Spleen (tissue), 11 donors: ENCODE measurements around the gene TXNRD2. TPM values are rescaled to one million over a fixed set of nuclear protein-coding genes. Genes with fewer than 3 reads are reported as not detected.

Source experiments
- DNase-seq: peaks from one replicate; pipeline ENCODE4 v3.0.0-alpha.2; 2020
- H3K27ac ChIP-seq, 8 donors: fragments of 200-600 bp; sonication (generic) in 7 of 8; 1 replicate in 4 of 8; 2 replicates in 4 of 8; pipeline versions ENCODE4 v1.5.0 to v1.8.0; 2016 to 2021; ENCODE audit warnings: inconsistent platforms in 4 of 8, mild to moderate bottlenecking in 4 of 8, moderate library complexity in 1 of 8
- H3K27me3 ChIP-seq, 7 donors: fragments of 200-600 bp; sonication (generic) in 6 of 7; replicated peaks in 1 of 7; 1 replicate in 4 of 7; 2 replicates in 3 of 7; pipeline versions ENCODE4 v1.5.0 to v1.8.0; 2016 to 2021; ENCODE audit warnings: inconsistent platforms in 3 of 7, mild to moderate bottlenecking in 1 of 7
- H3K36me3 ChIP-seq, 6 donors: fragments of 200-600 bp; sonication (generic) in 5 of 6; 1 replicate in 4 of 6; 2 replicates in 2 of 6; pipeline versions ENCODE4 v1.5.0 to v1.8.0; 2016 to 2021; ENCODE audit warnings: inconsistent platforms in 2 of 6
- H3K4me1 ChIP-seq, 6 donors: fragments of 200-600 bp; sonication (generic) in 5 of 6; 1 replicate in 3 of 6; 2 replicates in 3 of 6; pipeline versions ENCODE4 v1.5.0 to v1.8.0; 2016 to 2021; ENCODE audit warnings: inconsistent platforms in 3 of 6
- H3K4me3 ChIP-seq, 8 donors: fragments of 200-600 bp; sonication (generic) in 7 of 8; 1 replicate in 4 of 8; 2 replicates in 4 of 8; pipeline versions ENCODE4 v1.5.0 to v1.8.0; 2016 to 2021; ENCODE audit warnings: inconsistent platforms in 4 of 8, mild to moderate bottlenecking in 4 of 8, moderate library complexity in 2 of 8
- H3K9me3 ChIP-seq, 8 donors: fragments of 200-600 bp; sonication (generic) in 7 of 8; 1 replicate in 4 of 8; 2 replicates in 4 of 8; pipeline versions ENCODE4 v1.5.0 to v1.8.0; 2016 to 2021; ENCODE audit warnings: inconsistent platforms in 4 of 8
- CTCF ChIP-seq, 11 experiments: fragments of 200-600 bp in 7 of 11; fragments of 450-650 bp in 4 of 11; sonication (generic) in 4 of 11; IDR thresholded peaks in 8 of 11; conservative IDR thresholded peaks in 3 of 11; 1 replicate in 7 of 11; 2 replicates in 4 of 11; pipeline versions ENCODE4 v1.4.0 to v1.8.0; 2016 to 2021; ENCODE audit warnings: antibody characterized with exemption in 11 of 11, inconsistent platforms in 4 of 11, mild to moderate bottlenecking in 1 of 11
- POLR2A ChIP-seq, 3 donors: fragments of 450-650 bp; IDR thresholded peaks; one replicate each; pipeline ENCODE4 v1.5.1; 2017; ENCODE audit warnings: antibody characterized with exemption in 3 of 3, mild to moderate bottlenecking in 1 of 3
- POLR2AphosphoS5 ChIP-seq, 3 donors: sonication (generic); formaldehyde crosslinking; IDR thresholded peaks; one replicate each; pipeline ENCODE4 v1.5.1; 2017; ENCODE audit warnings: antibody characterized with exemption in 3 of 3
- WGBS, 5 donors: extraction: QIAGEN DNeasy Blood & Tissue Kit in 3 of 5; methylation state at CpG; one replicate each; pipeline versions ENCODE4 v1.1.5 to v1.1.7; 2013 to 2018; 5-methylcytosine and 5-hydroxymethylcytosine counted together
- intact Hi-C: fragments of 100-400 bp; cut with DNase I; formaldehyde crosslinking; loops from one replicate; pipeline ENCODE4 v1.15.0; 2023; ENCODE audit warnings: low total_unique reads
- polyA plus RNA-seq, 3 donors: library from polyadenylated mRNA; stranded (reverse); fragments of 200-250 nt; gene quantifications; one replicate each; pipeline ENCODE4 v1.2.1, GENCODE V29; 2013
- total RNA-seq, 7 donors: library from RNA; depleted of rRNA in 3 of 7; stranded (reverse); fragments of >200 nt in 3 of 7; fragmentation: NEBNext Ultra II Directional in 4 of 7; extraction: Animal tissue kit (Norgen Biotek cat#: 25700) in 4 of 7; gene quantifications; one replicate each; pipeline versions ENCODE4 v1.1.0 to v1.2.1, GENCODE V29; 2016 to 2021
- donor health status: healthy with polysubstance abuse.
- donor health status: DM: no; HTN: no; CAD: no; lungs with moderate emphysema.
- donor health status: DM: no; HTN: no; CAD: no.
- donor health status: Bipolar disorder and iron deficiency.
- donor health status: healthy.
- donor health status: DM: no; HTN: no; CAD: no.
- donor health status: DM: yes; HTN: yes; CAD: no.

Gene TXNRD2
- total and polyA plus RNA-seq, 10 donors: 21.6 to 45.9 (median 35.5) TPM

GRCh38 chr22:19891317-19892256 lies 50.0 kb downstream of the TXNRD2 start:
- H3K9me3 ChIP-seq: no peaks in the 10 kb centered on the region
- H3K27me3 ChIP-seq: no peaks in the 10 kb centered on the region
- TF ChIP-seq POLR2A (IDR thresholded peaks at IDR 0.05): no peak
- peak; percentile 24 to 76 (median 74) for TF ChIP-seq POLR2AphosphoS5 (IDR thresholded peaks at IDR 0.05)
- peak in 1 of 11 experiments; percentile 18 for TF ChIP-seq CTCF (IDR thresholded peaks at IDR 0.05 in 8 of 11, conservative IDR thresholded peaks at IDR 0.05 in 3 of 11)
- WGBS, 5 donors: 8 to 16% (median 11%) methylated on average over 9 to 32 of the region's 32 CpGs
- H3K4me3 ChIP-seq: peak overlapping the region in 7 of 8 donors; percentile 3 to 64 (median 29)
- peak; percentile 89 for DNase-seq
- H3K27ac ChIP-seq: peak overlapping the region; percentile 27 to 89 (median 84)
- H3K36me3 ChIP-seq: peaks cover 0 to 52% (median 8%) of the 10 kb centered on the region in 6 donors
- intact Hi-C loops: no loop called here
- H3K4me1 ChIP-seq: peaks cover 25 to 71% (median 43%) of the 10 kb centered on the region in 6 donors

- intact Hi-C loops: no loop called here
Observed at GRCh38 chr22:19890502-19891316, 50.9 kb downstream of the TXNRD2 start.

GRCh38 chr22:19889951-19890350 lies 51.7 kb downstream of the TXNRD2 start:
- DNase-seq: peak; percentile 77
- 86 to 92% (median 91%) methylated on average over 9 of the region's 9 CpGs for WGBS, 5 donors
- no peak for TF ChIP-seq POLR2AphosphoS5 (IDR thresholded peaks at IDR 0.05)
- no peak for TF ChIP-seq CTCF (IDR thresholded peaks at IDR 0.05 in 8 of 11, conservative IDR thresholded peaks at IDR 0.05 in 3 of 11)
- TF ChIP-seq POLR2A (IDR thresholded peaks at IDR 0.05): no peak
- Histone ChIP-seq H3K27me3 (no peaks in the 10 kb centered on the region), H3K36me3 (peaks cover 0 to 48% (median 4%) of the 10 kb centered on the region in 6 donors), H3K4me1 (peaks cover 27 to 87% (median 52%) of the 10 kb centered on the region in 6 donors), H3K27ac (peak overlapping the region in 1 of 8 donors; percentile 84), H3K4me3 (no peak overlapping the region), H3K9me3 (no peaks in the 10 kb centered on the region)
- intact Hi-C loops: no loop called here

More at GRCh38 chr22:19890502-19891316, 50.9 kb downstream of the TXNRD2 start:
- Histone ChIP-seq H3K9me3 (no peaks in the 10 kb centered on the region), H3K36me3 (peaks cover 0 to 50% (median 8%) of the 10 kb centered on the region in 6 donors), H3K4me1 (peaks cover 27 to 80% (median 52%) of the 10 kb centered on the region in 6 donors), H3K4me3 (peak overlapping the region in 1 of 8 donors; percentile 64), H3K27ac (peak overlapping the region; percentile 27 to 89 (median 84)), H3K27me3 (no peaks in the 10 kb centered on the region)
- 74 to 89% (median 79%) methylated on average over 16 to 20 of the region's 20 CpGs for WGBS, 5 donors
- peak; percentile 77 for DNase-seq
- no peak for TF ChIP-seq POLR2A (IDR thresholded peaks at IDR 0.05)
- TF ChIP-seq POLR2AphosphoS5 (IDR thresholded peaks at IDR 0.05): no peak
- TF ChIP-seq CTCF (IDR thresholded peaks at IDR 0.05 in 8 of 11, conservative IDR thresholded peaks at IDR 0.05 in 3 of 11): no peak
